Progenitor cell of endocrine pancreas (in vitro differentiated cells): ENCODE measurements around the gene CAMKMT. TPM values are rescaled to one million over a fixed set of nuclear protein-coding genes. Genes with fewer than 3 reads are reported as not detected.

ENCODE experiments used
- DNase-seq: peaks from one replicate; pipeline ENCODE4 v3.0.0; 2021; ENCODE audit warnings: low spot score; ENCODE audit not compliant: unreplicated experiment
- H3K27ac Mint-ChIP-seq: 2 replicates; pipeline ENCODE4 v1.8.0; 2021; ENCODE audit warnings: mild to moderate bottlenecking, moderate library complexity, mixed read lengths
- H3K27me3 Mint-ChIP-seq: 2 replicates; pipeline ENCODE4 v1.8.0; 2021; ENCODE audit warnings: mixed read lengths
- H3K36me3 Mint-ChIP-seq: 2 replicates; pipeline ENCODE4 v1.8.0; 2022; ENCODE audit warnings: mixed read lengths; ENCODE audit not compliant: insufficient read depth
- H3K4me1 Mint-ChIP-seq: 2 replicates; pipeline ENCODE4 v1.8.0; 2021; ENCODE audit warnings: low read depth, mixed read lengths
- H3K4me3 Mint-ChIP-seq: 2 replicates; pipeline ENCODE4 v1.8.0; 2021; ENCODE audit warnings: low read depth, mild to moderate bottlenecking, moderate library complexity, mixed read lengths
- H3K9me3 Mint-ChIP-seq: 2 replicates; pipeline ENCODE4 v1.8.0; 2021; ENCODE audit warnings: low read depth, mixed read lengths
- total RNA-seq: library from RNA; stranded (reverse); gene quantifications from 2 replicates; pipeline ENCODE4 v1.2.1, GENCODE V29; 2021
- TF ChIP-seq, protein P1 (sequence below): fragments of 200-600 bp; sonication (generic); IDR thresholded peaks from one replicate; pipeline ENCODE4 v1.5.0; 2021; ENCODE audit warnings: antibody characterized with exemption, mild to moderate bottlenecking; ENCODE audit not compliant: unreplicated experiment

CAMKMT gene
- total RNA-seq, 1 donor from 2014 or later = 20.3 TPM

DNA sequence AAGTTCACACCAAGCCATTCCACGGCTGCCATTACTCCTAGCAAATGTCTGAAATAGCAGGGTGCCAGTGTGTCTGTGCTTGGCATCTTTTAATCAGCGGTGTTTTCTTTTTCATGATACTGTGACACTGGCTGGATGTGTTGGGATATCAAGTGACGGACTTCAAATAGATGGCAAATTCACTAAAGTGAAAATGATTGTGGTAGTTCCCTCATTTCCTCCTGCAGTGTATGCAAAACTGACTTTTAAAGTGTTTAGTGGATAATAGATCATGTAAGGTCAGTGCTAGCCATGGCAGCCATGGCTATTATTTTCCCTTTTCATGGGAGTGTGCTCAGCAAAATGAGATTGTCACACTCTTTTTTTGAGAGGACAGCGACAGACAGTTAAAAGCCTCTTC is 318.2 kb downstream of the CAMKMT start:
- peaks cover 11% of the 10 kb centered on the region for H3K27me3 Mint-ChIP-seq
- H3K9me3 Mint-ChIP-seq = no peaks in the 10 kb centered on the region
- TF ChIP-seq, protein P1, sequence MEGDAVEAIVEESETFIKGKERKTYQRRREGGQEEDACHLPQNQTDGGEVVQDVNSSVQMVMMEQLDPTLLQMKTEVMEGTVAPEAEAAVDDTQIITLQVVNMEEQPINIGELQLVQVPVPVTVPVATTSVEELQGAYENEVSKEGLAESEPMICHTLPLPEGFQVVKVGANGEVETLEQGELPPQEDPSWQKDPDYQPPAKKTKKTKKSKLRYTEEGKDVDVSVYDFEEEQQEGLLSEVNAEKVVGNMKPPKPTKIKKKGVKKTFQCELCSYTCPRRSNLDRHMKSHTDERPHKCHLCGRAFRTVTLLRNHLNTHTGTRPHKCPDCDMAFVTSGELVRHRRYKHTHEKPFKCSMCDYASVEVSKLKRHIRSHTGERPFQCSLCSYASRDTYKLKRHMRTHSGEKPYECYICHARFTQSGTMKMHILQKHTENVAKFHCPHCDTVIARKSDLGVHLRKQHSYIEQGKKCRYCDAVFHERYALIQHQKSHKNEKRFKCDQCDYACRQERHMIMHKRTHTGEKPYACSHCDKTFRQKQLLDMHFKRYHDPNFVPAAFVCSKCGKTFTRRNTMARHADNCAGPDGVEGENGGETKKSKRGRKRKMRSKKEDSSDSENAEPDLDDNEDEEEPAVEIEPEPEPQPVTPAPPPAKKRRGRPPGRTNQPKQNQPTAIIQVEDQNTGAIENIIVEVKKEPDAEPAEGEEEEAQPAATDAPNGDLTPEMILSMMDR = no peak
- no peak overlapping the region for H3K4me3 Mint-ChIP-seq
- no peak overlapping the region for H3K27ac Mint-ChIP-seq
- H3K4me1 Mint-ChIP-seq = peaks cover 7% of the 10 kb centered on the region
- no peak for DNase-seq
- H3K36me3 Mint-ChIP-seq = no peaks in the 10 kb centered on the region

- Mint-ChIP-seq H3K27ac (no peak overlapping the region), H3K4me3 (no peak overlapping the region), H3K9me3 (no peaks in the 10 kb centered on the region), H3K27me3 (peaks cover 11% of the 10 kb centered on the region), H3K36me3 (no peaks in the 10 kb centered on the region), H3K4me1 (peaks cover 7% of the 10 kb centered on the region)
- DNase-seq = no peak
- TF ChIP-seq, protein P1 = no peak
These were observed 318.8 kb downstream of the CAMKMT start for GRCh38 chr2:44680424-44680971.

- no peak overlapping the region for H3K27ac Mint-ChIP-seq
- H3K9me3 Mint-ChIP-seq = no peaks in the 10 kb centered on the region
- H3K4me3 Mint-ChIP-seq = no peak overlapping the region
- H3K4me1 Mint-ChIP-seq = peaks cover 7% of the 10 kb centered on the region
- TF ChIP-seq, protein P1 = no peak
- peaks cover 11% of the 10 kb centered on the region for H3K27me3 Mint-ChIP-seq
- DNase-seq = no peak
- H3K36me3 Mint-ChIP-seq = no peaks in the 10 kb centered on the region
These were observed 319.3 kb downstream of the CAMKMT start for GRCh38 chr2:44680983-44681531.

- Mint-ChIP-seq H3K9me3 (no peaks in the 10 kb centered on the region), H3K4me1 (peaks cover 7% of the 10 kb centered on the region), H3K4me3 (no peak overlapping the region), H3K27me3 (peaks cover 11% of the 10 kb centered on the region), H3K27ac (no peak overlapping the region), H3K36me3 (no peaks in the 10 kb centered on the region)
- no peak for DNase-seq
- TF ChIP-seq, protein P1 = no peak
These were observed 320.7 kb downstream of the CAMKMT start for GRCh38 chr2:44682459-44682858.

DNA sequence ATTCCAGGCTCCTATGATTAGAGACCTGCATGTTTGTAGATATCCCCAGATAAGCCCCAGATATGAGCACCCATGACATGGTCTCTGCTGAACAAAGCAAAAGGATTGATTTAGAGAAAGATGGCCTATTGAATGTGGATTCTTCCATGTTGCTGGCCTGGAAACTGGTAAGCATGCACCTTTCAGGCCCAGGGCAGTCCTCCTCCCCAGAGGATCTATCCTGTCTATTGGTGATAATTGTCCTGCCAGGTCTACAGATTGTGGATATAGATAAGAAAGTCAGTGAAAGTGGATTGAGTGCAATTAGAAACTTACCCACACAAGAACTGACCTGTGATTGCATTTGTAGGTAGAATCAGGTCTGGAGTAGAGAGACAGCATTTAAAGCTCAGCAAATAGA is 322.8 kb downstream of the CAMKMT start:
- H3K9me3 Mint-ChIP-seq = no peaks in the 10 kb centered on the region
- no peak overlapping the region for H3K27ac Mint-ChIP-seq
- H3K4me3 Mint-ChIP-seq = no peak overlapping the region
- TF ChIP-seq, protein P1 = no peak
- H3K27me3 Mint-ChIP-seq = peaks cover 11% of the 10 kb centered on the region
- H3K36me3 Mint-ChIP-seq = no peaks in the 10 kb centered on the region
- no peak for DNase-seq
- peaks cover 8% of the 10 kb centered on the region for H3K4me1 Mint-ChIP-seq
